Mesendoderm (in vitro differentiated cells): Measurements from ENCODE around the gene PEMT.

Source experiments
- DNase-seq: peaks from one replicate; pipeline ENCODE4 v3.0.0; 2013
- H2AK5ac ChIP-seq: 2 replicates; pipeline ENCODE4 v1.6.1; 2013; ENCODE audit warnings: low read length, inconsistent platforms
- H2BK120ac ChIP-seq: 2 replicates; pipeline ENCODE4 v1.6.1; 2013; ENCODE audit warnings: low read depth, mild to moderate bottlenecking, low read length, moderate library complexity, mixed read lengths
- H2BK15ac ChIP-seq: replicated peaks from 2 replicates; pipeline ENCODE4 v1.6.1; 2013; ENCODE audit warnings: low read depth, mild to moderate bottlenecking, moderate library complexity
- H2BK5ac ChIP-seq: 2 replicates; pipeline ENCODE4 v1.6.1; 2013; ENCODE audit warnings: low read length, inconsistent platforms
- H3K18ac ChIP-seq: 2 replicates; pipeline ENCODE4 v1.6.1; 2013; ENCODE audit warnings: mild to moderate bottlenecking, low read length, mixed read lengths
- H3K23ac ChIP-seq: one replicate; pipeline ENCODE4 v1.6.1; 2013; ENCODE audit warnings: low read length
- H3K27ac ChIP-seq: 2 replicates; pipeline ENCODE4 v1.5.1; 2013; ENCODE audit warnings: low read depth, mild to moderate bottlenecking, inconsistent platforms, low read length, moderate library complexity
- H3K27me3 ChIP-seq: 2 replicates; pipeline ENCODE4 v1.6.1; 2013; ENCODE audit warnings: low read length, control low read depth, mild to moderate bottlenecking, inconsistent platforms; ENCODE audit not compliant: insufficient read depth, poor library complexity
- H3K36me3 ChIP-seq: 2 replicates; pipeline ENCODE4 v1.6.1; 2013; ENCODE audit warnings: low read length, inconsistent platforms; ENCODE audit not compliant: control insufficient read depth, insufficient read depth
- H3K4ac ChIP-seq: one replicate; pipeline ENCODE4 v1.6.1; 2013; ENCODE audit warnings: low read depth, mild to moderate bottlenecking, low read length, moderate library complexity
- H3K4me1 ChIP-seq: 2 replicates; pipeline ENCODE4 v1.6.1; 2013; ENCODE audit warnings: low read depth, low read length, inconsistent platforms; ENCODE audit not compliant: control insufficient read depth
- H3K4me2 ChIP-seq: 2 replicates; pipeline ENCODE4 v1.6.1; 2013; ENCODE audit warnings: low read length
- H3K4me3 ChIP-seq: 2 replicates; pipeline ENCODE4 v1.5.1; 2013; ENCODE audit warnings: mild to moderate bottlenecking, low read length
- H3K56ac ChIP-seq: one replicate; pipeline ENCODE4 v1.6.1; 2013; ENCODE audit warnings: low read length
- H3K79me1 ChIP-seq: 2 replicates; pipeline ENCODE4 v1.6.1; 2013; ENCODE audit warnings: low read length, inconsistent platforms
- H3K79me2 ChIP-seq: 2 replicates; pipeline ENCODE4 v1.6.1; 2013; ENCODE audit warnings: mild to moderate bottlenecking, low read length; ENCODE audit not compliant: control insufficient read depth, insufficient read depth
- H3K9ac ChIP-seq: 2 replicates; pipeline ENCODE4 v1.6.1; 2013; ENCODE audit warnings: low read length, inconsistent platforms
- H4K5ac ChIP-seq: one replicate; pipeline ENCODE4 v1.6.1; 2013; ENCODE audit warnings: low read length
- H4K8ac ChIP-seq: one replicate; pipeline ENCODE4 v1.6.1; 2013; ENCODE audit warnings: low read depth, mild to moderate bottlenecking, control low read depth, low read length, moderate library complexity
- WGBS: extraction: QIAGEN DNeasy Blood & Tissue Kit; methylation state at CpG from one replicate; pipeline ENCODE4 v1.1.7; 2013; ENCODE audit warnings: low lambda C conversion rate, missing lambda C conversion rate; ENCODE audit not compliant: insufficient coverage; ENCODE audit errors: extremely low coverage; 5-methylcytosine and 5-hydroxymethylcytosine counted together

The PEMT gene

DNA sequence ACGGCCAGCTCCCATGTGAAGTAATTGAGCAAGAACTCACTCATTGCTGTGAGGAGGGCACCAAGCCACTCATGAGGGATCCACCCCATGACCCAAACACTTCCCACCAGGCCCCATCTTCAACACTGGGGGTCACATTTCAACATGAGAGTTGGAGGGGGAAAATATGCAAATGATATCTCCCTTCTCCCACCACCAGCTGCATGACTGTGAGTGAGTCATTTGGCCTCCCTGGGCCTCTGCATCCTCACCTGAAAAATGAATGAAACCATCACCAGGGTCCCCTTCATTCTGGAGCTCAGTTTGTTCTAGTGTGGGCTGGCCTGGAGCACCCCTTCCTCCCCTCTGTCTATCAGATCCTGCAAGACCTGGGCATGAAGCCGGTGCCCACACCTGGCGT lies 121.5 kb downstream of the PEMT start:
- no peaks in the 10 kb centered on the region for H3K27me3 ChIP-seq
- H2BK15ac ChIP-seq, result no peak overlapping the region
- H3K56ac ChIP-seq, result no peak overlapping the region
- no peak overlapping the region for H3K4ac ChIP-seq
- no peak overlapping the region for H3K9ac ChIP-seq
- H3K18ac ChIP-seq, result no peak overlapping the region
- no peak overlapping the region for H3K27ac ChIP-seq
- WGBS, result no CpG with 5 or more reads among the region's 3 CpGs
- H4K8ac ChIP-seq, result no peak overlapping the region
- H3K4me2 ChIP-seq, result no peak overlapping the region
- no peak for DNase-seq
- H2AK5ac ChIP-seq, result no peak overlapping the region
- H2BK120ac ChIP-seq, result no peak overlapping the region
- H3K4me1 ChIP-seq, result no peaks in the 10 kb centered on the region
- H3K79me2 ChIP-seq, result no peaks in the 10 kb centered on the region
- no peak overlapping the region for H2BK5ac ChIP-seq
- H3K79me1 ChIP-seq, result no peaks in the 10 kb centered on the region
- H3K23ac ChIP-seq, result no peak overlapping the region
- H3K36me3 ChIP-seq, result no peaks in the 10 kb centered on the region
- no peak overlapping the region for H4K5ac ChIP-seq
- H3K4me3 ChIP-seq, result no peak overlapping the region

DNA sequence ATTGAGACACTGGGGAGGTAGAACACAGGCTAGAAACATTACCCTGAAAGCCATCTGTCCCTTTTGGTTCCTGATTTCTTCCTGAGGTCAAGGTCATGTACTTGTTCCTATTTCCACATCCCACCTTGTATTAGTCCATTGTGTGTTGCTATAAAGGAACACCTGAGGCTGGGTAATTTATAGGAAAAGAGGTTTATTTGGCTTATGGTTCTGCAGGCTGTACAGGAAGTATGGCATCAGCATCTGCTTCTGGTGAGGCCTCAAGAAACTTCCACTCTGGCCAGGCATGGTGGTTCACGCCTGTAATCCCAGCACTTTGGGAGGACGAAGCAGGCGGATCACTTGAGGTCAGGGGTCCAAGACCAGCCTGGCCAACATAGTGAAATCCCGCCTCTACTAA lies 122.2 kb downstream of the PEMT start:
- H3K27me3 ChIP-seq, result no peaks in the 10 kb centered on the region
- no CpG with 5 or more reads among the region's 4 CpGs for WGBS

GRCh38 chr17:17468217-17469010 lies 123.1 kb downstream of the PEMT start:
- H3K4me2 ChIP-seq, result no peak overlapping the region
- no peak overlapping the region for H2AK5ac ChIP-seq
- WGBS, result no CpG with 5 or more reads among the region's 5 CpGs
- no peaks in the 10 kb centered on the region for H3K79me2 ChIP-seq
- no peak overlapping the region for H2BK120ac ChIP-seq
- no peak overlapping the region for H2BK5ac ChIP-seq
- no peak overlapping the region for H3K56ac ChIP-seq
- no peak overlapping the region for H3K23ac ChIP-seq
- H2BK15ac ChIP-seq, result no peak overlapping the region
- no peak overlapping the region for H3K9ac ChIP-seq
- H4K5ac ChIP-seq, result no peak overlapping the region
- H3K4me3 ChIP-seq, result no peak overlapping the region
- H3K27ac ChIP-seq, result no peak overlapping the region
- H4K8ac ChIP-seq, result no peak overlapping the region
- H3K79me1 ChIP-seq, result no peaks in the 10 kb centered on the region
- H3K4me1 ChIP-seq, result no peaks in the 10 kb centered on the region
- no peak overlapping the region for H3K4ac ChIP-seq
- H3K27me3 ChIP-seq, result no peaks in the 10 kb centered on the region
- no peak for DNase-seq
- H3K18ac ChIP-seq, result no peak overlapping the region
- H3K36me3 ChIP-seq, result no peaks in the 10 kb centered on the region

More for the DNA sequence above, 122.2 kb downstream of the PEMT start:
- H3K36me3 ChIP-seq, result no peaks in the 10 kb centered on the region
- H3K4me3 ChIP-seq, result no peak overlapping the region
- no peak overlapping the region for H3K18ac ChIP-seq
- no peak overlapping the region for H3K27ac ChIP-seq
- no peak overlapping the region for H3K56ac ChIP-seq
- H3K79me2 ChIP-seq, result no peaks in the 10 kb centered on the region
- no peak overlapping the region for H4K5ac ChIP-seq
- no peak overlapping the region for H2AK5ac ChIP-seq
- no peak overlapping the region for H2BK15ac ChIP-seq
- H4K8ac ChIP-seq, result no peak overlapping the region
- H3K23ac ChIP-seq, result no peak overlapping the region
- H3K4me2 ChIP-seq, result no peak overlapping the region
- H3K9ac ChIP-seq, result no peak overlapping the region
- H2BK120ac ChIP-seq, result no peak overlapping the region
- no peak for DNase-seq
- H3K79me1 ChIP-seq, result no peaks in the 10 kb centered on the region
- H2BK5ac ChIP-seq, result no peak overlapping the region
- H3K4ac ChIP-seq, result no peak overlapping the region
- H3K4me1 ChIP-seq, result no peaks in the 10 kb centered on the region

- no peaks in the 10 kb centered on the region for H3K79me1 ChIP-seq
- no peak overlapping the region for H3K27ac ChIP-seq
- H3K4me1 ChIP-seq, result no peaks in the 10 kb centered on the region
- no peak overlapping the region for H3K18ac ChIP-seq
- no peaks in the 10 kb centered on the region for H3K79me2 ChIP-seq
- no peak overlapping the region for H2BK15ac ChIP-seq
- no peaks in the 10 kb centered on the region for H3K27me3 ChIP-seq
- H3K4ac ChIP-seq, result no peak overlapping the region
- no peak overlapping the region for H3K4me2 ChIP-seq
- no peak overlapping the region for H2BK5ac ChIP-seq
- no CpG with 5 or more reads among the region's 5 CpGs for WGBS
- no peak overlapping the region for H3K9ac ChIP-seq
- no peak overlapping the region for H2BK120ac ChIP-seq
- no peak overlapping the region for H4K5ac ChIP-seq
- H3K4me3 ChIP-seq, result no peak overlapping the region
- H3K56ac ChIP-seq, result no peak overlapping the region
- no peak overlapping the region for H4K8ac ChIP-seq
- no peak overlapping the region for H2AK5ac ChIP-seq
- no peak for DNase-seq
- no peaks in the 10 kb centered on the region for H3K36me3 ChIP-seq
- H3K23ac ChIP-seq, result no peak overlapping the region
Observed at GRCh38 chr17:17467720-17468119, 123.8 kb downstream of the PEMT start.

DNA sequence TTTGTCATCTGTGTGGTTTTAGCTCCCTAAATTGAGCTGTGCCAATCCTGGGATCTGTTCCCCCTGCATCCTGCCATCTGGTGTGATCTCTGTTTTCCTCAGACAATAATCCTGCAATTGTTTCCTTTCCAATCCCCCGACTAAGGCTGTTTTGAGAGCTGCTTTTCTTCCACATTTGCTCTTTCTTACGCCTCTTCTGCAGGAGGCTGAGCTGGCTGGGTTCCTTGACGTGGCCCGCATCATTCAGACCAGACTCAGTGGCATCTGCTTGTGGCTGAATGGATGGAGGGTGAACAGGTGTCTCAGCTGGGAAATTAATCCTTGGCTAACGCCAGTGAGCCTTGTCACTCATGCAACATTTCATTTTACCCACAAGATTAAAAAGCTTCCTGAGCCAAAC lies 124.5 kb downstream of the PEMT start:
- Histone ChIP-seq H2AK5ac (no peak overlapping the region), H3K23ac (no peak overlapping the region), H4K8ac (no peak overlapping the region), H3K9ac (no peak overlapping the region), H2BK15ac (no peak overlapping the region), H4K5ac (no peak overlapping the region), H3K4me1 (no peaks in the 10 kb centered on the region), H2BK5ac (no peak overlapping the region), H2BK120ac (no peak overlapping the region), H3K27me3 (no peaks in the 10 kb centered on the region), H3K4me2 (no peak overlapping the region), H3K79me1 (no peaks in the 10 kb centered on the region), H3K27ac (no peak overlapping the region), H3K4me3 (no peak overlapping the region), H3K4ac (no peak overlapping the region), H3K79me2 (no peaks in the 10 kb centered on the region), H3K18ac (no peak overlapping the region), H3K36me3 (no peaks in the 10 kb centered on the region), H3K56ac (no peak overlapping the region)
- DNase-seq, result no peak
- WGBS, result no CpG with 5 or more reads among the region's 5 CpGs

- H3K9ac ChIP-seq, result no peak overlapping the region
- no peak overlapping the region for H3K4ac ChIP-seq
- no peak overlapping the region for H2BK15ac ChIP-seq
- H3K56ac ChIP-seq, result no peak overlapping the region
- H3K4me1 ChIP-seq, result no peaks in the 10 kb centered on the region
- H3K23ac ChIP-seq, result no peak overlapping the region
- no peak overlapping the region for H3K4me2 ChIP-seq
- H2AK5ac ChIP-seq, result no peak overlapping the region
- no peak for DNase-seq
- no peak overlapping the region for H4K5ac ChIP-seq
- H3K18ac ChIP-seq, result no peak overlapping the region
- H3K27me3 ChIP-seq, result no peaks in the 10 kb centered on the region
- H2BK120ac ChIP-seq, result no peak overlapping the region
- no peaks in the 10 kb centered on the region for H3K79me2 ChIP-seq
- H3K27ac ChIP-seq, result no peak overlapping the region
- H4K8ac ChIP-seq, result no peak overlapping the region
- WGBS, result no CpG with 5 or more reads among the region's 5 CpGs
- H3K79me1 ChIP-seq, result no peaks in the 10 kb centered on the region
- H3K4me3 ChIP-seq, result no peak overlapping the region
- H3K36me3 ChIP-seq, result no peaks in the 10 kb centered on the region
- no peak overlapping the region for H2BK5ac ChIP-seq
Observed at GRCh38 chr17:17466511-17466910, 125.0 kb downstream of the PEMT start.
